Right renal pelvis (tissue), 4 donors: Measurements from ENCODE around the gene TP53I11. TPM values are rescaled to one million over a fixed set of nuclear protein-coding genes. Genes with fewer than 3 reads are reported as not detected.

ENCODE experiments used
- DNase-seq, 4 donors: peaks; one replicate each; pipeline ENCODE4 v3.0.0-alpha.2; 2013; ENCODE audit warnings: low read depth in 4 of 4, low spot score in 3 of 4, missing footprints in 1 of 4
- polyA plus RNA-seq, 4 donors: library from polyadenylated mRNA; unstranded; fragments of 120-200 nt; gene quantifications; one replicate each; pipeline ENCODE4 v1.2.1, GENCODE V29; 2013; ENCODE audit not compliant: insufficient read length in 4 of 4

Gene TP53I11
- polyA plus RNA-seq, 4 donors, result 66.0 to 83.0 (median 74.4) TPM

- DNase-seq, result no peak
These were observed 8.4 kb downstream of the TP53I11 start for GRCh38 chr11:44942029-44942955.

- no peak for DNase-seq
These were observed 9.2 kb downstream of the TP53I11 start for GRCh38 chr11:44941259-44942021.

- no peak for DNase-seq
These were observed 9.8 kb downstream of the TP53I11 start for GRCh38 chr11:44940835-44941234.

- DNase-seq, result no peak
These were observed 10.3 kb downstream of the TP53I11 start for GRCh38 chr11:44940404-44940803.

GRCh38 chr11:44939673-44940395 lies 10.8 kb downstream of the TP53I11 start:
- no peak for DNase-seq

- DNase-seq, result no peak
These were observed 12.5 kb downstream of the TP53I11 start for GRCh38 chr11:44938066-44938691.

- DNase-seq, result no peak
These were observed 13.6 kb downstream of the TP53I11 start for GRCh38 chr11:44936951-44937543.

GRCh38 chr11:44936525-44936924 lies 14.2 kb downstream of the TP53I11 start:
- DNase-seq, result peak; percentile 69 to 78 (median 76)

GRCh38 chr11:44934735-44935250 lies 15.9 kb downstream of the TP53I11 start:
- no peak for DNase-seq

- DNase-seq, result no peak
These were observed 16.6 kb downstream of the TP53I11 start for GRCh38 chr11:44934110-44934509.

GRCh38 chr11:44931466-44931865 lies 19.2 kb downstream of the TP53I11 start:
- no peak for DNase-seq

GRCh38 chr11:44930588-44931302 lies 19.9 kb downstream of the TP53I11 start:
- no peak for DNase-seq

GRCh38 chr11:44928816-44929215 lies 21.9 kb downstream of the TP53I11 start:
- no peak for DNase-seq

GRCh38 chr11:44928144-44928543 lies 22.5 kb downstream of the TP53I11 start:
- no peak for DNase-seq

GRCh38 chr11:44927174-44927661 lies 23.5 kb downstream of the TP53I11 start:
- peak in 2 of 4 donors; percentile 53 to 66 for DNase-seq

GRCh38 chr11:44926036-44926435 lies 24.6 kb downstream of the TP53I11 start:
- DNase-seq, result no peak

GRCh38 chr11:44923806-44924205 lies 26.9 kb downstream of the TP53I11 start:
- no peak for DNase-seq

- DNase-seq, result no peak
These were observed 27.6 kb downstream of the TP53I11 start for GRCh38 chr11:44923115-44923514.

- DNase-seq, result no peak
These were observed 30.2 kb downstream of the TP53I11 start for GRCh38 chr11:44920451-44920850.
